Endothelial cell of umbilical vein (primary cell): ENCODE measurements around the gene RASSF5. TPM values are rescaled to one million over a fixed set of nuclear protein-coding genes. Genes with fewer than 3 reads are reported as not detected.

ENCODE experiments used
- BruUV-seq: library from RNA; stranded (reverse); fragments of 400-500 nt; replicated peaks from 2 replicates; lab custom pipeline; 2021; lab: Mats Ljungman, UMichigan
- CTCF ChIA-PET: fragments of 300-600, 350-600 bp; sonication (Branson Sonifier 250); formaldehyde crosslinking; loops from one replicate; lab custom pipeline; 2021; ENCODE audit warnings: antibody characterized with exemption, inconsistent platforms; lab: Charles Lee
- POLR2A ChIA-PET: fragments of 300-600, 350-600 bp; sonication (Branson Sonifier 250); formaldehyde crosslinking; loops from one replicate; lab custom pipeline; 2021; ENCODE audit warnings: antibody characterized with exemption, inconsistent platforms; lab: Charles Lee
- DNase-seq: peaks from one replicate; pipeline ENCODE4 v3.0.0-alpha.2; 2011; ENCODE audit warnings: low read depth, low spot score
- FAIRE-seq: peaks from 2 replicates; lab custom pipeline; 2011; peaks lifted over from hg19 to GRCh38; lab: Jason Lieb, UNC
- H2AFZ ChIP-seq: 2 replicates; pipeline ENCODE4 v1.6.0; 2012; ENCODE audit warnings: low read depth, low read length, control low read depth, inconsistent platforms
- H3K27ac ChIP-seq: 2 replicates; pipeline ENCODE4 v1.5.1; 2011; ENCODE audit warnings: low read depth, mild to moderate bottlenecking, control low read depth, low read length, moderate library complexity; ENCODE audit not compliant: insufficient read depth
- H3K27me3 ChIP-seq, 2 experiments: 2 replicates each; pipeline versions ENCODE4 v1.6.0 to v1.6.1; 2011; ENCODE audit warnings: low read length in 2 of 2, mixed read lengths in 1 of 2; ENCODE audit not compliant: control insufficient read depth in 2 of 2, insufficient read depth in 2 of 2
- H3K36me3 ChIP-seq, 2 experiments: 2 replicates in 1 of 2; 3 replicates in 1 of 2; pipeline ENCODE4 v1.5.1; 2011; ENCODE audit warnings: low read length in 2 of 2, mild to moderate bottlenecking in 1 of 2, moderate library complexity in 1 of 2; ENCODE audit not compliant: control insufficient read depth in 2 of 2, insufficient read depth in 2 of 2; ENCODE audit errors: extremely low read depth in 1 of 2
- H3K4me1 ChIP-seq: 3 replicates; pipeline ENCODE4 v1.5.1; 2011; ENCODE audit warnings: mild to moderate bottlenecking, low read length; ENCODE audit not compliant: control insufficient read depth, insufficient read depth; ENCODE audit errors: extremely low read depth
- H3K4me2 ChIP-seq: 2 replicates; pipeline ENCODE4 v1.6.1; 2011; ENCODE audit warnings: low read length, control low read depth, mixed read lengths; ENCODE audit not compliant: insufficient read depth
- H3K4me3 ChIP-seq, 3 experiments: fragments of 200-600 bp in 1 of 3; sonication (generic), shearing (Covaris generic) in 1 of 3; replicated peaks in 1 of 3; 2 replicates each; pipeline ENCODE4 v1.5.1; 2011 to 2016; ENCODE audit warnings: control low read depth in 3 of 3, low read length in 3 of 3, mild to moderate bottlenecking in 2 of 3, inconsistent platforms in 1 of 3, low read depth in 1 of 3, moderate library complexity in 1 of 3; ENCODE audit not compliant: insufficient read depth in 1 of 3
- H3K79me2 ChIP-seq: 2 replicates; pipeline ENCODE4 v1.6.0; 2012; ENCODE audit warnings: low read length, inconsistent platforms; ENCODE audit not compliant: control insufficient read depth, insufficient read depth
- H3K9ac ChIP-seq: replicated peaks from 2 replicates; pipeline ENCODE3; 2011; ENCODE audit warnings: low read length, control low read depth; ENCODE audit not compliant: insufficient read depth; ENCODE audit errors: extremely low read depth
- H3K9me1 ChIP-seq: replicated peaks from 3 replicates; pipeline ENCODE4 v1.6.0; 2011; ENCODE audit warnings: mild to moderate bottlenecking, low read length; ENCODE audit not compliant: control insufficient read depth, insufficient read depth; ENCODE audit errors: extremely low read depth
- H3K9me3 ChIP-seq: replicated peaks from 2 replicates; pipeline ENCODE4 v1.5.1; 2012; ENCODE audit warnings: low read length, inconsistent platforms; ENCODE audit not compliant: control insufficient read depth, insufficient read depth
- H4K20me1 ChIP-seq: replicated peaks from 2 replicates; pipeline ENCODE3; 2011; ENCODE audit warnings: mild to moderate bottlenecking, low read length; ENCODE audit not compliant: control insufficient read depth, insufficient read depth; ENCODE audit errors: extremely low read depth
- EZH2 ChIP-seq: IDR thresholded peaks from 2 replicates; pipeline ENCODE4 v1.6.1; 2012; ENCODE audit warnings: borderline replicate concordance, low read depth, mild to moderate bottlenecking, moderate library complexity, low read length, inconsistent platforms; ENCODE audit not compliant: severe bottlenecking
- FOS ChIP-seq: IDR thresholded peaks from 2 replicates; pipeline ENCODE4 v1.6.1; 2011; ENCODE audit warnings: mild to moderate bottlenecking, low read length, moderate library complexity, borderline replicate concordance; ENCODE audit not compliant: insufficient read depth
- GATA2 ChIP-seq: IDR thresholded peaks from 2 replicates; pipeline ENCODE4 v1.7.0; 2011; ENCODE audit warnings: low read depth, mild to moderate bottlenecking, moderate library complexity, mixed read lengths, low read length; ENCODE audit not compliant: insufficient read length, insufficient read depth
- MAX ChIP-seq: IDR thresholded peaks from 2 replicates; pipeline ENCODE4 v1.6.1; 2011; ENCODE audit not compliant: insufficient read depth, insufficient read length
- MYC ChIP-seq: IDR thresholded peaks from one replicate; pipeline ENCODE4 v1.6.1; 2011; ENCODE audit warnings: mild to moderate bottlenecking, low read depth, low read length
- POLR2A ChIP-seq: IDR thresholded peaks from 2 replicates; pipeline ENCODE4 v1.6.1; 2012; ENCODE audit warnings: low read depth, mild to moderate bottlenecking, control low read depth, low read length
- POLR2AphosphoS5 ChIP-seq: IDR thresholded peaks from 2 replicates; pipeline ENCODE4 v1.6.1; 2012; ENCODE audit warnings: low read depth, mild to moderate bottlenecking, control low read depth, low read length, moderate library complexity; ENCODE audit not compliant: insufficient read depth
- dilution Hi-C: fragments of 300-500 bp; cut with MboI; formaldehyde crosslinking; loops from one replicate; pipeline ENCODE4 v1.15.0; 2019; ENCODE audit warnings: low sequenced_read_pairs; ENCODE audit not compliant: extremely low pct_ligation_motif_present
- intact Hi-C: fragments of 100-400 bp; cut with micrococcal nuclease; formaldehyde crosslinking; loops from one replicate; pipeline ENCODE4 v1.10.0; 2022
- polyA plus RNA-seq, 4 experiments: library from polyadenylated mRNA; depleted of rRNA in 3 of 4; stranded (reverse) in 3 of 4; unstranded in 1 of 4; fragments of >200 nt; gene quantifications; 2 replicates each; pipeline versions ENCODE4 v1.2.1 to v1.2.3, GENCODE V29; 2011 to 2012; ENCODE audit warnings: missing spikeins in 1 of 4
- total RNA-seq: library from RNA; stranded (reverse); gene quantifications from 2 replicates; pipeline ENCODE4 v1.2.3, GENCODE V29; 2021
- TF ChIP-seq, protein P1 (sequence below), 2 donors: IDR thresholded peaks; 1 replicate in 1 of 2; 2 replicates in 1 of 2; pipeline ENCODE4 v1.5.1; 2011; ENCODE audit warnings: low read length in 2 of 2, mild to moderate bottlenecking in 2 of 2, moderate library complexity in 2 of 2, control low read depth in 1 of 2, inconsistent platforms in 1 of 2, low read depth in 1 of 2; ENCODE audit not compliant: insufficient read depth in 1 of 2; ENCODE audit errors: extremely low read depth in 1 of 2

RASSF5 gene
- total and polyA plus RNA-seq, 2 donors (not counting 3 experiments of a cell fraction or from before 2014, with no cell fraction given), result 0.23 to 0.60 TPM

DNA sequence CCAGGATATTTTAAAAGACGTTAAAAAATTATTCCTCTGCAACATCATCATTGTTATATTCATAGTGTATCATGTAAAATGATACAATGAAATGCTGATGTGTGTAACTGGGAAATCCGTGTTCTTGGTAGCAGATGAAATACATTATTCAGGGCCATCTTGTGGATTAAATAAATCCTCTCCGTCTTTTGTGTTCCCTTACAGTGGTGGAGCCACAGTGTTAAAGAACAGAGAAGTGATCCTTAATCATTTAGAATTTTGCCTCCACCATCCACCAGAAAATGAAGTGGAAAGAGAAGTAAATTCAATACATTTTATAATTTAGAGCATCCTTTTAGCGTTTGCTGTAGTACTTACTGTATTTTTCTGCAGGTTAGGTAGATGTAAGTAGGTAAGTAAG, 129.3 kb downstream of the RASSF5 start:
- Histone ChIP-seq H3K9me1 (no peaks in the 10 kb centered on the region), H3K79me2 (peaks cover 5% of the 10 kb centered on the region), H3K27ac (no peak overlapping the region), H3K27me3 (no peaks in the 10 kb centered on the region), H2AFZ (no peak overlapping the region), H3K4me3 (peak overlapping the region in 2 of 3 experiments; percentile 72 to 90), H3K4me1 (peaks cover 13% of the 10 kb centered on the region), H3K9me3 (no peaks in the 10 kb centered on the region), H3K4me2 (peak overlapping the region; percentile 91), H3K9ac (no peak overlapping the region), H3K36me3 (no peaks in the 10 kb centered on the region), H4K20me1 (no peaks in the 10 kb centered on the region)
- TF ChIP-seq FOS, result no peak
- TF ChIP-seq MAX, result no peak
- TF ChIP-seq EZH2, result no peak
- no peak for TF ChIP-seq POLR2A
- BruUV-seq, result no TSS peak
- ChIA-PET POLR2A (no interaction called here), CTCF (interaction anchor here (1.3 to 14.5 kb wide), 5 partner anchors 25 to 157 kb away, joined by 3 to 663 read pairs (median 9); partner anchors contain the start of gene EIF2D)
- intact Hi-C loops (no loop called here), dilution Hi-C loops (no loop called here)
- FAIRE-seq (no peak), DNase-seq (no peak)

GRCh38 chr1:206637605-206638004, 130.3 kb downstream of the RASSF5 start:
- CTCF ChIA-PET, result interaction anchor here (0.6 to 14.5 kb wide), 4 partner anchors 12 to 164 kb away, joined by 3 to 663 read pairs (median 4); no protein-coding TSS in a partner anchor
- Histone ChIP-seq H3K79me2 (peaks cover 5% of the 10 kb centered on the region), H3K4me3 (no peak overlapping the region), H3K36me3 (no peaks in the 10 kb centered on the region), H3K27me3 (no peaks in the 10 kb centered on the region), H3K9me3 (no peaks in the 10 kb centered on the region), H3K9ac (no peak overlapping the region), H3K9me1 (no peaks in the 10 kb centered on the region), H2AFZ (no peak overlapping the region), H3K4me2 (no peak overlapping the region), H3K4me1 (peaks cover 13% of the 10 kb centered on the region), H4K20me1 (no peaks in the 10 kb centered on the region), H3K27ac (no peak overlapping the region)
- no peak for DNase-seq
- TF ChIP-seq, protein P1, sequence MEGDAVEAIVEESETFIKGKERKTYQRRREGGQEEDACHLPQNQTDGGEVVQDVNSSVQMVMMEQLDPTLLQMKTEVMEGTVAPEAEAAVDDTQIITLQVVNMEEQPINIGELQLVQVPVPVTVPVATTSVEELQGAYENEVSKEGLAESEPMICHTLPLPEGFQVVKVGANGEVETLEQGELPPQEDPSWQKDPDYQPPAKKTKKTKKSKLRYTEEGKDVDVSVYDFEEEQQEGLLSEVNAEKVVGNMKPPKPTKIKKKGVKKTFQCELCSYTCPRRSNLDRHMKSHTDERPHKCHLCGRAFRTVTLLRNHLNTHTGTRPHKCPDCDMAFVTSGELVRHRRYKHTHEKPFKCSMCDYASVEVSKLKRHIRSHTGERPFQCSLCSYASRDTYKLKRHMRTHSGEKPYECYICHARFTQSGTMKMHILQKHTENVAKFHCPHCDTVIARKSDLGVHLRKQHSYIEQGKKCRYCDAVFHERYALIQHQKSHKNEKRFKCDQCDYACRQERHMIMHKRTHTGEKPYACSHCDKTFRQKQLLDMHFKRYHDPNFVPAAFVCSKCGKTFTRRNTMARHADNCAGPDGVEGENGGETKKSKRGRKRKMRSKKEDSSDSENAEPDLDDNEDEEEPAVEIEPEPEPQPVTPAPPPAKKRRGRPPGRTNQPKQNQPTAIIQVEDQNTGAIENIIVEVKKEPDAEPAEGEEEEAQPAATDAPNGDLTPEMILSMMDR (IDR thresholded peaks at IDR 0.05; ENCODE audit: extremely low read depth in 1 of 2, insufficient read depth in 1 of 2, low read depth in 1 of 2, low read length in 2 of 2), result no peak
- TF ChIP-seq POLR2AphosphoS5, result no peak
- no peak for TF ChIP-seq GATA2
- TF ChIP-seq POLR2A, result no peak
- TF ChIP-seq MYC, result no peak
- dilution Hi-C loops, result no loop called here
- FAIRE-seq, result no peak
- BruUV-seq, result no TSS peak
- POLR2A ChIA-PET, result no interaction called here
- intact Hi-C loops, result no loop called here
